ENCODE results near the gene SPRR1B. TPM values are rescaled to one million over a fixed set of nuclear protein-coding genes. Genes with fewer than 3 reads are reported as not detected.
"Not testable (repeated sequence)": the region's sequence is repeated elsewhere in the genome, so short reads cannot be mapped to it uniquely, and the experiment has no call there.

The SPRR1B gene
- total RNA-seq = not detected

- DNase-seq = no peak
Measured at GRCh38 chr1:153030895-153031294, at the start of gene SPRR1B. TSS of gene SPRR1B (plus strand) at chr1:153031203. CDS start at chr1:153032346, 1,143 bp downstream.

- no peak for DNase-seq
Measured at GRCh38 chr1:152982076-152982475, 48.9 kb upstream of the SPRR1B start.

GRCh38 chr1:152983234-152983633 is 47.8 kb upstream of the SPRR1B start:
- no peak for DNase-seq

GRCh38 chr1:152983743-152984142 is 47.3 kb upstream of the SPRR1B start, which contains the start of gene SPRR1A:
TSS of gene SPRR1A (plus strand) at chr1:152984081. CDS start at chr1:152985231, 1,150 bp downstream.
- DNase-seq = no peak

GRCh38 chr1:152986578-152986977 is 44.4 kb upstream of the SPRR1B start:
- no peak for DNase-seq

GRCh38 chr1:152993186-152993585 is 37.8 kb upstream of the SPRR1B start:
- no peak for DNase-seq

GRCh38 chr1:152995842-152996241 is 35.2 kb upstream of the SPRR1B start:
- no peak for DNase-seq

GRCh38 chr1:152996633-152997400 is 34.2 kb upstream of the SPRR1B start:
- DNase-seq = no peak

GRCh38 chr1:152997901-152998300 is 33.1 kb upstream of the SPRR1B start:
- no peak for DNase-seq

GRCh38 chr1:152998476-152998875 is 32.5 kb upstream of the SPRR1B start:
- no peak for DNase-seq

GRCh38 chr1:152999818-153000217 is 31.2 kb upstream of the SPRR1B start:
- no peak for DNase-seq

GRCh38 chr1:153000294-153000693 is 30.7 kb upstream of the SPRR1B start:
- DNase-seq = no peak

- DNase-seq = no peak
Measured at GRCh38 chr1:153001382-153001781, 29.6 kb upstream of the SPRR1B start, which contains the start of gene SPRR3. TSS of gene SPRR3 (plus strand) at chr1:153001749. CDS start at chr1:153003021, 1,272 bp downstream.

- not testable (repeated sequence) for DNase-seq
Measured at GRCh38 chr1:153011235-153011758, 19.7 kb upstream of the SPRR1B start.

- not testable (repeated sequence) for DNase-seq
Measured at GRCh38 chr1:153021829-153022228, 9.2 kb upstream of the SPRR1B start.

GRCh38 chr1:153022340-153022739 is 8.7 kb upstream of the SPRR1B start:
- not testable (repeated sequence) for DNase-seq

GRCh38 chr1:153023109-153023508 is 7.9 kb upstream of the SPRR1B start:
- no peak for DNase-seq

- no peak for DNase-seq
Measured at GRCh38 chr1:153024413-153024812, 6.6 kb upstream of the SPRR1B start.

GRCh38 chr1:153025797-153026196 is 5.2 kb upstream of the SPRR1B start:
- DNase-seq = no peak

GRCh38 chr1:153028766-153029165 is 2.2 kb upstream of the SPRR1B start:
- no peak for DNase-seq

GRCh38 chr1:153032073-153032472 is 1.1 kb downstream of the SPRR1B start:
- no peak for DNase-seq

GRCh38 chr1:153032677-153033308 is 1.8 kb downstream of the SPRR1B start:
- DNase-seq = peak; percentile 10

- DNase-seq = no peak
Measured at GRCh38 chr1:153035211-153035610, 4.2 kb downstream of the SPRR1B start.

Data from occipital lobe (tissue), 2 donors.